ENCODE measurements around the gene MAN1C1. TPM values are rescaled to one million over a fixed set of nuclear protein-coding genes. Genes with fewer than 3 reads are reported as not detected.

Gene MAN1C1
- polyA plus RNA-seq, 1 of the 3 experiments (the other 2 are of a cell fraction): 0.20 TPM

DNA sequence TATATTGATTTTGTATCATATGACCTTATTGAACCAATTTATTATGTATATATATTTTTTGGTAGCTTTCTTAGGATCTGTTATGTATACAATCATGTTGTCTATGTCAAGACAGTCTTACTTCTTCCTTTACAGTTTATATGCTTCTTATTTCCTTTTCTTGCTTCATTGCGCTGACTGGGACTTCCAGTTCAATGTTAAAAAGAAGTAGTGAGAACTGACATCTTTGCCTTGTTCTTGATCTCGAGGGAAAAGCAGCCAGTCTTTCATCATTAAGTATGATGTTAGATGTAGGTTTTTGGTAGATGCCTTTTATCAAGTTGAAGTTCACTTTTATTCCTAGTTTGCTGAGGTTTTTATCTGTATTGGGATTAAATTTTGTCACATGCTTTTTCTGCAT is 17.5 kb downstream of the MAN1C1 start:
- no peak for DNase-seq
- no peak overlapping the region for H2AFZ ChIP-seq (ENCODE audit: low read depth)
- H3K9me2 ChIP-seq: no peaks in the 10 kb centered on the region
- H3K36me3 ChIP-seq (replicated peaks in 1 of 2; ENCODE audit: control insufficient read depth in 1 of 2, insufficient read depth in 2 of 2, low read length in 1 of 2): no peaks in the 10 kb centered on the region
- no peak overlapping the region for H3K4me2 ChIP-seq
- peaks cover 9% of the 10 kb centered on the region; the same call in 1 of the 2 replicates for H3K27me3 ChIP-seq (ENCODE audit: insufficient read depth)
- peaks cover 10% of the 10 kb centered on the region for H3F3A ChIP-seq (replicated peaks; ENCODE audit: insufficient read depth)
- TF ChIP-seq TEAD4 (IDR thresholded peaks at IDR 0.05; ENCODE audit: borderline replicate concordance, insufficient read depth): no peak
- TF ChIP-seq NRF1 (IDR thresholded peaks at IDR 0.05; ENCODE audit: low read depth, low read length): no peak
- TF ChIP-seq MEF2A (IDR thresholded peaks at IDR 0.05; ENCODE audit: borderline replicate concordance, low read depth): no peak
- TF ChIP-seq TAF1 (IDR thresholded peaks at IDR 0.05; ENCODE audit: borderline replicate concordance, low read depth, low read length): no peak
- H4K20me1 ChIP-seq (ENCODE audit: insufficient read depth): no peaks in the 10 kb centered on the region
- peaks cover 5% of the 10 kb centered on the region; the same call in 1 of the 2 replicates for H3K9me3 ChIP-seq
- POLR2A ChIA-PET: no interaction called here
- no peaks in the 10 kb centered on the region for H3K79me2 ChIP-seq (ENCODE audit: insufficient read depth)
- WGBS (ENCODE audit: low lambda C conversion rate): 44% methylated on average over 2 of the region's 2 CpGs
- H3K9ac ChIP-seq: no peak overlapping the region
- no peak overlapping the region for H3K27ac ChIP-seq (ENCODE audit: low read depth in 2 of 2, low read length in 1 of 2)
- H3K4me1 ChIP-seq (ENCODE audit: control insufficient read depth in 1 of 2, insufficient read depth in 2 of 2, low read depth in 1 of 2, low read length in 1 of 2): 0 out of 4 replicates have a peak, but pooled peaks cover 0 to 11% of the 10 kb centered on the region in 2 experiments
- CTCF ChIA-PET: interaction anchor here (0.8 kb wide), 1 partner anchor 15 kb away, joined by 3 read pairs; no protein-coding TSS in a partner anchor
- no peak overlapping the region for H3K4me3 ChIP-seq (ENCODE audit: low read depth in 2 of 2, low read length in 1 of 2)

DNA sequence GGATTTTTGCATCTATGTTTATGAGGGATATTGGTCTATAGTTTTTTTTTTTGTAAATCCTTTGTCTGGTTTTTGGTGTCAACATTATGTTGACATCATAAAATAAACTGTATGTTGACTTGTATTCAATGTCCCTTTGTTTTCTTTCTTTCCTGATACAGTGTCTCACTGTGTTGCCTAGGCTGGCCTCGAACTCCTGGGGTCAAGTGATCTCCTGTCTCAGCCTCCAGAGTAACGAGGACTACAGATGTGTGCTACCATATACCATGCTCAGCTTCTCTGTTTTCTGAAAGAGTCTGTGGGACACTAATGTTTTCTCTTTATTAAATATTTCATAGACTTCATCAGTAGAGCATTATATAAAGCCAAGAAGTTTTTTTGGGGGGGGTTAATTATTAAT is 18.3 kb downstream of the MAN1C1 start:
- no peaks in the 10 kb centered on the region for H3K79me2 ChIP-seq (ENCODE audit: insufficient read depth)
- H3K4me3 ChIP-seq (ENCODE audit: low read depth in 2 of 2, low read length in 1 of 2): no peak overlapping the region
- 26% methylated on average over 2 of the region's 2 CpGs for WGBS (ENCODE audit: low lambda C conversion rate)
- no peak overlapping the region for H3K9ac ChIP-seq
- ChIA-PET POLR2A (no interaction called here), CTCF (interaction anchor here (0.8 kb wide), 1 partner anchor 16 kb away, joined by 3 read pairs; no protein-coding TSS in a partner anchor)
- no peak for DNase-seq
- H3K27ac ChIP-seq (ENCODE audit: low read depth in 2 of 2, low read length in 1 of 2): no peak overlapping the region
- H3K4me1 ChIP-seq (ENCODE audit: control insufficient read depth in 1 of 2, insufficient read depth in 2 of 2, low read depth in 1 of 2, low read length in 1 of 2): 0 out of 4 replicates have a peak, but pooled peaks cover 0 to 6% of the 10 kb centered on the region in 2 experiments
- H3K4me2 ChIP-seq: no peak overlapping the region
- H3K9me3 ChIP-seq: peaks cover 5% of the 10 kb centered on the region; the same call in 1 of the 2 replicates
- no peaks in the 10 kb centered on the region for H4K20me1 ChIP-seq (ENCODE audit: insufficient read depth)
- peaks cover 9% of the 10 kb centered on the region for H3F3A ChIP-seq (replicated peaks; ENCODE audit: insufficient read depth)
- H3K36me3 ChIP-seq (replicated peaks in 1 of 2; ENCODE audit: control insufficient read depth in 1 of 2, insufficient read depth in 2 of 2, low read length in 1 of 2): no peaks in the 10 kb centered on the region
- H2AFZ ChIP-seq (ENCODE audit: low read depth): no peak overlapping the region
- H3K27me3 ChIP-seq (ENCODE audit: insufficient read depth): peaks cover 9% of the 10 kb centered on the region; the same call in 1 of the 2 replicates
- no peaks in the 10 kb centered on the region for H3K9me2 ChIP-seq
- TF ChIP-seq RAD21 (IDR thresholded peaks at IDR 0.05; ENCODE audit: low read length): no peak
- TF ChIP-seq MAX (IDR thresholded peaks at IDR 0.05; ENCODE audit: low read depth): no peak
- no peak for TF ChIP-seq SIN3A (IDR thresholded peaks at IDR 0.05; ENCODE audit: borderline replicate concordance, low read depth, low read length)
- TF ChIP-seq YY1 (IDR thresholded peaks at IDR 0.05; ENCODE audit: low read depth): no peak
- TF ChIP-seq GATA2 (CRISPR knock-in tag; IDR thresholded peaks at IDR 0.05): no peak
- no peak for TF ChIP-seq USF2 (IDR thresholded peaks at IDR 0.05; ENCODE audit: borderline replicate concordance, low read depth, low read length)
- TF ChIP-seq POLR2AphosphoS5 (IDR thresholded peaks at IDR 0.05; ENCODE audit: low read depth, low read length): no peak
- no peak for TF ChIP-seq EP300 (IDR thresholded peaks at IDR 0.05; ENCODE audit: borderline replicate concordance in 1 of 2, low read depth in 1 of 2, low read length in 1 of 2)
- TF ChIP-seq, protein P1, sequence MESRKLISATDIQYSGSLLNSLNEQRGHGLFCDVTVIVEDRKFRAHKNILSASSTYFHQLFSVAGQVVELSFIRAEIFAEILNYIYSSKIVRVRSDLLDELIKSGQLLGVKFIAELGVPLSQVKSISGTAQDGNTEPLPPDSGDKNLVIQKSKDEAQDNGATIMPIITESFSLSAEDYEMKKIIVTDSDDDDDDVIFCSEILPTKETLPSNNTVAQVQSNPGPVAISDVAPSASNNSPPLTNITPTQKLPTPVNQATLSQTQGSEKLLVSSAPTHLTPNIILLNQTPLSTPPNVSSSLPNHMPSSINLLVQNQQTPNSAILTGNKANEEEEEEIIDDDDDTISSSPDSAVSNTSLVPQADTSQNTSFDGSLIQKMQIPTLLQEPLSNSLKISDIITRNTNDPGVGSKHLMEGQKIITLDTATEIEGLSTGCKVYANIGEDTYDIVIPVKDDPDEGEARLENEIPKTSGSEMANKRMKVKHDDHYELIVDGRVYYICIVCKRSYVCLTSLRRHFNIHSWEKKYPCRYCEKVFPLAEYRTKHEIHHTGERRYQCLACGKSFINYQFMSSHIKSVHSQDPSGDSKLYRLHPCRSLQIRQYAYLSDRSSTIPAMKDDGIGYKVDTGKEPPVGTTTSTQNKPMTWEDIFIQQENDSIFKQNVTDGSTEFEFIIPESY (IDR thresholded peaks at IDR 0.05; ENCODE audit: borderline replicate concordance, low read depth): no peak
- TF ChIP-seq IRF3 (IDR thresholded peaks at IDR 0.05; ENCODE audit: low read depth, low read length): no peak
- no peak for TF ChIP-seq ELF1 (IDR thresholded peaks at IDR 0.05)
- TF ChIP-seq RFX5 (IDR thresholded peaks at IDR 0.05; ENCODE audit: low read length): no peak
- TF ChIP-seq GABPA (IDR thresholded peaks at IDR 0.05; ENCODE audit: low read depth): no peak
- TF ChIP-seq, protein P2, sequence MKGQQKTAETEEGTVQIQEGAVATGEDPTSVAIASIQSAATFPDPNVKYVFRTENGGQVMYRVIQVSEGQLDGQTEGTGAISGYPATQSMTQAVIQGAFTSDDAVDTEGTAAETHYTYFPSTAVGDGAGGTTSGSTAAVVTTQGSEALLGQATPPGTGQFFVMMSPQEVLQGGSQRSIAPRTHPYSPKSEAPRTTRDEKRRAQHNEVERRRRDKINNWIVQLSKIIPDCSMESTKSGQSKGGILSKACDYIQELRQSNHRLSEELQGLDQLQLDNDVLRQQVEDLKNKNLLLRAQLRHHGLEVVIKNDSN (IDR thresholded peaks at IDR 0.05; ENCODE audit: borderline replicate concordance, low read depth): no peak
- TF ChIP-seq PBX3 (IDR thresholded peaks at IDR 0.05): no peak
- no peak for TF ChIP-seq TCF12 (IDR thresholded peaks at IDR 0.05)
